NOMO-1 treated with dmso at 0.1 percent for 144 hours (cell line): ENCODE measurements around the gene HYDIN.
"Not testable (repeated sequence)": the region's sequence is repeated elsewhere in the genome, so short reads cannot be mapped to it uniquely, and the experiment has no call there.

Source experiments
- DNase-seq: peaks from one replicate; lab custom pipeline; 2025; ENCODE audit not compliant: unreplicated experiment; lab: John Stamatoyannopoulos, UW

The HYDIN gene

GRCh38 chr16:71226229-71227141 lies 4.0 kb downstream of the HYDIN start:
- DNase-seq = no peak

- no peak for DNase-seq
Observed at GRCh38 chr16:71225145-71225544, 5.4 kb downstream of the HYDIN start.

DNA sequence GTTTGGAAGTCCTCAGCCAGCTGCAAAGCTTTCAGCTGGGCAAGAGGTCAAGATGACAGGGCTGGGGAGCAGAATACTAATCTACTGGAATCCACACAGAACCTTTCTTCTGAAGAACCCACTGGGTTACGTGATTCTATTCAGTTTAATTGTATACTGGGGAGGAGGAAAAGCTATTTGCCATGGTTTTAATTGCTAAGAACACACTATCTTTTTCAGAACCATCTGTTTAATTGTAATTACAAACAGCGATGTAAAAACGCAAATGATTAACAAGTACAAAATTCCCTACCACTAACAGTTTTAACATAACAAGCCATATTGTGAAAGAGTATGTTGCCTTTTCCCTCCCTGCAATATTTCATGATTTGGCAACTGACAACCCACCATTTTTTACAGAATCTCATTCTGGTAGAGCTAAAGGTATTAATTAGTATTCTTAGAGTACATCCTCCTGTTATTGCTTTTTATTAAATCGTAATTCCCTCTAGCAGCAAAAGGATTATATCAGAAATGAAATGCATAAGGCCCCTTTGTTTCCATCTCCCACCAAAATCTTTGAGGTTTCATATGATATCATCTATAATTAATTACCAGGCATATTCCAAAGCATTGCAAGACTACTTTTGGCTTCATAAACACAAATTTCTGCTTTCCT lies 12.1 kb downstream of the HYDIN start:
- DNase-seq = no peak

GRCh38 chr16:71217506-71217905 lies 13.0 kb downstream of the HYDIN start:
- DNase-seq = no peak

GRCh38 chr16:71216714-71217113 lies 13.8 kb downstream of the HYDIN start:
- DNase-seq = no peak

GRCh38 chr16:71214746-71215381 lies 15.7 kb downstream of the HYDIN start:
- no peak for DNase-seq

DNA sequence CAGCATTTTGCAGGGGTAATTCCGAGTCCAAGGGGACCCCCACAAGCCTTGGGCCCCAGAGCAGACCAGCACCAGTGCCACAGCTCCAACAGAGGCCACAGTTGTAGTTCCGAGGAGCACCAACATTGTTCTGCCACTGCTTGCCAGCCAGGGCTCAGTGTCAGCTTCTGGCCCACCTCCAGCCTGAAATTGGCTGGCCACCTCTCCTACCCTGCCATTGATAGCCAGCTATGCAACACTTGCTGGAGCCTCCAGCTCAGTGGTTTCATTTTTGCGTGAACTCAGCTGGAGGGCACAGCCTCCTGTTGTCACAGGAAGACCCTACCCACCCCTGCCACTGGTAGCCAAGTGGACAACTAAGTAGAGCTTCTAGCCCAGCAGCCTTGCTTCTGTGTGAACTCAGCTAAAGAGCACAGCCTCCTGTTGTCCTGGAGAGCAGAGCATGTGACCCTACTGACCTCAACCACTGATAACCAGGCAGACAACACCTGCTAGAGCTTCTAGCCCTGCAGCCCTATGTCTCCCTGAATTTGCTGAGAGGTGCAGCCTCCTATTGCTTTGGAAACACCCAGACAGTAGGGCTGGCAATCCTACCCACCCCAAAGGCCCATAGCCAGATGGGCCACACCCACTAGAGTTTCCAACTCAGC lies 24.9 kb downstream of the HYDIN start:
- no peak for DNase-seq

DNA sequence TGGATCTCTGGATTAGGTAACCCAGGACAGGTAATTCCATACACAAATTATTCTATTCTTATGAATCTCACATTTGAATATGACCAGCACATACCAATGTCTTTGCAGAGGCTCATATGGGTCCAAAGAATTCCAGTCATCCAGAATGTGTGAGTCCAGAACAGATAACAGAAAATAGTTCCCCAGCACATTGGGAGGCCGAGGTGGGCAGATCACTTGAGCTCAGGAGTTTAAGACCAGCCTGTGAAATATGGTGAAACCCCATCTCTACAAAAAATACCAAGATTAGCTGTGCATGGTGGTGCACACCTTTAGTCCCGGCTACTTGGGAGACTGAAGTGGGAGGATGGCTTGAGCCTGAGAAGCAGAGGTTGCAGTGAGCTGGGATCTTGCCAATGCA lies 26.9 kb downstream of the HYDIN start:
- DNase-seq = no peak

- DNase-seq = no peak
Observed at GRCh38 chr16:71201556-71201955, 29.0 kb downstream of the HYDIN start.

GRCh38 chr16:71201054-71201453 lies 29.5 kb downstream of the HYDIN start:
- DNase-seq = no peak

DNA sequence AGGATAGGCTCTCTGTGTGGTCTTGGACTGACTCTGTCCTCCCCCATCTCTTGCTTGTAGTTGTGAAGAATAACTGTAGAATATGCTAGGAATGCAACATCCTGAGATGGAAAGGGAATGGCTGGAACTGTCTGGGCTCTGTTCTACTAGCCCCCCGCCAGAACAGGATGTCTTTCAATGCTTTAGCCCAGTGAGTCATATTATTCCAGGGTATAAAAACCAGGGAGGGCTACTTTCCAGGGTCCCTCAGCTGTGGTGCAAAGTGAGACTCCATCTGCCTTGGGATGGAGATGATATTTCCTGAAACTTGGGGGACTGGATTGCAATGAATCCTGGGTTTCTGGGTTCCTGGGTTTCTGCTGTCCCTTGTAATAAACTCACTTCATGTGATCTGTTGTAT lies 32.1 kb downstream of the HYDIN start:
- DNase-seq = no peak

GRCh38 chr16:71192387-71192786 lies 38.1 kb downstream of the HYDIN start:
- DNase-seq = no peak

DNA sequence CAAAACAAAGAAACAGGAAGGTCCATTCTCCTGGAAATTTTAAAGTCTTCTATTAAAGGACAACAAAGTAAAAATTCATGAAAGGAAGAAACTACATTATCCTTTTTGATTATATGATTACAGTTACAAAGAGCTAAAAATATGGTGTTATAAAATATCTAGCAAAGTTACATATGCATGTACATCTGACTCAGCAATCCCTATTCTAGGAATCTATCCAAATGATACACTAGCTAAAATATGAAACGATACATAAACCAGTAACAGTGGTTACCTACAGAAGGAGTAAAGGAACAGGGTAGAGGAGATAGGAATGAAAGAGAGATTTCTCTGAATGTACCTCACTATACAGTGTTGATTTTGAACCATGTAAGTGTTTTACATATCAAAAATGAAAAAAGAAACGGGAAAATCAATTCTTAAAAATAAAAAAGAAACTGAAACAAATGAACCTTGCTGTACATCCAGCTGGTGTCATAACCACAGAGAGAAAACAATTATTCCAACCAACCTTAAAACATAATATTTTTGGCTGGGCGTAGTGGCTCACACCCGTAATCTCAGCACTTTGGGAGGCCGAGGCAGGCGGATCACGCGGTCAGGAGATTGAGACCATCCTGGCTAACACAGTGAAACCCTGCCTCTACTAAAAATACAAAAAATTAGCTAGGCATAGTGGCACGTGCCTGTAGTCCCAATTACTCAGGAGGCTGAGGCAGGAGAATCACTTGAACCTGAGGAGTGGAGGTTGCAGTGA lies 41.4 kb downstream of the HYDIN start:
- DNase-seq = no peak

DNA sequence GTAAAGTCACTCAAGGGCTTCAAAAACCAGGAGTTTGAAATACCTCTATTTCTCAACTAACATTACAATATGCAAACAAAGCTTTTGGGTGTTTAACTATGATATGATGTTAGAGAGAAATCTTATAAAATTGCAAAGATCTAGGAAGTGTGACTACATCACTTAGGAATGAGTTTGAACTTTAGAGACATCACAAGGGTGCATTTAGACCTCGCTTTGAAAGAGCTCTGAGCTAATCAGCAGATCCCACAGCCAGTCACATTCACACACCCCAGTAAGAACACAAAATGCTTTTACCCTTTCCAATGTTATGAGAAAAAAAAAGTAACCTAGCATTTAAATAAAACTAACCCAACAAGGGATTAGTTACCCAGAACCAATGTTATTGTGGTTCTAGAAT lies 45.2 kb downstream of the HYDIN start:
- DNase-seq = no peak

DNA sequence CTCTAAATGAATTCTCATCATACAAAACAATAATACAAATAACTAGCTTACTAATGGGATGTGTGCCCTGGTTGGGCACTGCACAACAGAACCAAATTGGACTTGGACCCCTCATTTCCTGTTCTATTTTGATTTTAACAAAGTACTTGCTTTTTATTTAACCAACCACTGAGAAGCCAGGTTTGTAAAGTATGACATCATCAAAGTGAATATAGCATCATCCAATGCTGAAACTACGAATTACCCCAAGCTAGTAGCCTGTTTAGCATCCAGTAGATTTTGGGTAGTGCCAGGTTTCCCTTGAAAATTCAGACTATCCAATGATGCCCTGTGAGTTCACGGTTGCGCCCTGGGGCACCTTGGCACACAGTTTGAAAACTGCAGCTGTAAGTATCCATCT lies 51.0 kb downstream of the HYDIN start:
- DNase-seq = no peak

DNA sequence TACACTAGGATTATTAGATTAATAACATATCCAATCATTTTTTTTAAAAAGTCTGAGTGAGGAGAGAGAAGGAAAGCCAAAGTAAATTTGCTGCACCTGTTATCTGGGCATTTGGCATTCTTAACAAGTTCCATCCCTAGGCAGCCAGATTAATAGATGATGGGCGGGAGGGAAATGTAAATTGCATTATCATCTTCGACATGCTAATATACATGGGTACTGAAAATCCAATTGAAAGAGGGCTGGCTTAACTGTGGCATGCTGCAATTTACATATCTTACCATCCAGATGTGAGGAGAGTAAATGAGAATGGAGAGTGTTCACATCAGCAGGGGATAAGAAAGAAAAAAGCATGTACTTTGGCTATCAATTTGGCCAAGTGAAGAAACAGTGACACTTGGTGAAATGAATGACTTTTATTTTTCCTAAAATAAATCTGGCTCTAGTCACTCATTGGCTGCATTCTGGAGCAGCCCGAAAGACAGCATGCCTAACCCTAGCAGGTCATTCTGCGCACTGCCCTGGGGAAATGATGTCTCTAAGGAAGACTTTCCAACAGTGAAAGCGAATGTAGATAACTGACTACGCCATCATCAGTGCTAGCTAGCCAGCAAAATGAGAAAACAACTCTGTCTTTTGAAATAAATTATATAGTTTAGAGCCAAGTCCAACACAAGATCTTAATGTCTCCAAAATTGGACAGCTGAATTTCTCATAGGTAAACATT lies 57.9 kb downstream of the HYDIN start:
- DNase-seq = no peak

- not testable (repeated sequence) for DNase-seq
Observed at GRCh38 chr16:71161007-71161406, 69.5 kb downstream of the HYDIN start.

DNA sequence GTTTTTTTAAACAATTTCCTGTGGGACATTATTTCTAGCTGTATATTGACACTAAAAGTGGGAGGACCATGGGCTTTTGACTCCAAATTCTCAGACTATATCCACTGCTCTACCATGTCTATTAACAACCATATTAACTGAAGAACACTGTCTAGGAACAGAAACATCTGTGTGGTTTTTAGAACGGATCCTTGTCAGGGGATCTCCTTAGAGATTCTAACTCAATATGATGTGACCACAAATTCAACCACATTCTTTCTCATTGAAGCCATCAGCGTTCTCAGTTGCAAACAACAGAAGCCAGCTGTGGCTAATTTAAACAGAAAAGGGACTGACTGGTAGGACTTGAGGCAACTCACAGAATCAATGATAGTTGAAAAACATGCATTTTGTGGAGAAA lies 73.2 kb downstream of the HYDIN start:
- DNase-seq = not testable (repeated sequence)

- DNase-seq = not testable (repeated sequence)
Observed at GRCh38 chr16:71153329-71153728, 77.2 kb downstream of the HYDIN start.

DNA sequence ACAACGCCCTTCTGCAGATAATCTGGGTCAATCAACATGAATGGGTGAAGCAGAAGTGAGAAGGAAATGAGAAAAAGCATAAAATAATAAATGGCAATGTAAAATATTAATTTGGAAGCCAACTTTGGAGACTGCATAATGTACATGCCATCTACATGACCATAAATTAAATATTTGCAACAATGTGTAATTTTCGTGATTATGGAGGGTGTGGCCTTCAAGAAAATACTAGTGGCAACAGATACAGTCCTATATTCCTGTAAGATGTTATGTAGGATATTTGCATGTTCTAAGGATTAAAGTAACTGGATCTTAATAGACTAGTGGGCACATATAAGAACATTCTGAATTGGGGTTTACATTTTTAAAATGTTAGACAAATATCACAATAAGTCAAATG lies 78.9 kb downstream of the HYDIN start:
- DNase-seq = not testable (repeated sequence)
